Liver (tissue), 9 donors: ENCODE results near the gene F2R. TPM values are rescaled to one million over a fixed set of nuclear protein-coding genes. Genes with fewer than 3 reads are reported as not detected.

Source experiments
- DNase-seq: peaks from one replicate; pipeline ENCODE4 v3.0.0-alpha.2; 2017; ENCODE audit warnings: low spot score
- H3K27ac ChIP-seq, 2 donors: one replicate each; pipeline ENCODE4 v1.7.0; 2013; ENCODE audit warnings: inconsistent platforms in 2 of 2, low read length in 2 of 2, control low read depth in 1 of 2, low read depth in 1 of 2, mild to moderate bottlenecking in 1 of 2
- H3K27me3 ChIP-seq, 4 donors: one replicate each; pipeline versions ENCODE4 v1.6.1 to v1.7.0; 2013; ENCODE audit warnings: low read length in 3 of 4, inconsistent platforms in 1 of 4, mild to moderate bottlenecking in 1 of 4, moderate library complexity in 1 of 4; ENCODE audit not compliant: control insufficient read depth in 4 of 4, insufficient read depth in 4 of 4
- H3K36me3 ChIP-seq, 4 donors: one replicate each; pipeline versions ENCODE4 v1.6.1 to v1.7.0; 2013; ENCODE audit warnings: low read length in 3 of 4, mild to moderate bottlenecking in 3 of 4, low read depth in 1 of 4, moderate library complexity in 1 of 4; ENCODE audit not compliant: control insufficient read depth in 4 of 4, insufficient read depth in 3 of 4
- H3K4me1 ChIP-seq, 4 donors: one replicate each; pipeline versions ENCODE4 v1.6.1 to v1.7.0; 2013; ENCODE audit warnings: low read length in 3 of 4, mild to moderate bottlenecking in 3 of 4, moderate library complexity in 1 of 4; ENCODE audit not compliant: control insufficient read depth in 4 of 4, insufficient read depth in 4 of 4
- H3K4me3 ChIP-seq, 3 donors: one replicate each; pipeline versions ENCODE4 v1.6.1 to v1.7.0; 2013; ENCODE audit warnings: low read length in 3 of 3, control low read depth in 1 of 3, low read depth in 1 of 3, mild to moderate bottlenecking in 1 of 3
- H3K9ac ChIP-seq, 2 donors: one replicate each; pipeline ENCODE4 v1.7.0; 2013; ENCODE audit warnings: low read length in 2 of 2, mild to moderate bottlenecking in 2 of 2, moderate library complexity in 2 of 2, control low read depth in 1 of 2, low read depth in 1 of 2
- H3K9me3 ChIP-seq, 4 donors: one replicate each; pipeline versions ENCODE4 v1.6.1 to v1.7.0; 2013; ENCODE audit warnings: low read length in 3 of 4; ENCODE audit not compliant: control insufficient read depth in 4 of 4
- ATF3 ChIP-seq: IDR thresholded peaks from 2 replicates; pipeline ENCODE4 v1.6.1; 2016; ENCODE audit warnings: antibody characterized with exemption
- EGR1 ChIP-seq, 2 donors: IDR thresholded peaks; 2 replicates each; pipeline ENCODE4 v1.6.1; 2016 to 2018; ENCODE audit warnings: antibody characterized with exemption in 2 of 2, low read depth in 2 of 2
- FOXA1 ChIP-seq: IDR thresholded peaks from 2 replicates; pipeline ENCODE4 v1.6.1; 2016; ENCODE audit warnings: antibody characterized with exemption
- FOXA2 ChIP-seq: IDR thresholded peaks from 2 replicates; pipeline ENCODE4 v1.6.1; 2016; ENCODE audit warnings: antibody characterized with exemption
- GABPA ChIP-seq, 2 donors: IDR thresholded peaks in 1 of 2; conservative IDR thresholded peaks in 1 of 2; 2 replicates each; pipeline ENCODE4 v1.6.1; 2016; ENCODE audit warnings: antibody characterized with exemption in 2 of 2, mild to moderate bottlenecking in 1 of 2, moderate library complexity in 1 of 2
- HNF4A ChIP-seq, 2 donors: conservative IDR thresholded peaks; 2 replicates each; pipeline ENCODE4 v1.6.1; 2016; ENCODE audit warnings: antibody characterized with exemption in 2 of 2, mild to moderate bottlenecking in 2 of 2
- JUND ChIP-seq, 2 donors: IDR thresholded peaks; 2 replicates each; pipeline ENCODE4 v1.6.1; 2016; ENCODE audit warnings: antibody characterized with exemption in 2 of 2
- MAX ChIP-seq: IDR thresholded peaks from 2 replicates; pipeline ENCODE4 v1.6.1; 2016; ENCODE audit warnings: antibody characterized with exemption
- NR2F2 ChIP-seq: IDR thresholded peaks from 2 replicates; pipeline ENCODE4 v1.6.1; 2016; ENCODE audit warnings: antibody characterized with exemption
- RAD21 ChIP-seq, 2 donors: IDR thresholded peaks; 2 replicates each; pipeline ENCODE4 v1.6.1; 2016; ENCODE audit warnings: antibody characterized with exemption in 2 of 2, mild to moderate bottlenecking in 2 of 2
- REST ChIP-seq: IDR thresholded peaks from 2 replicates; pipeline ENCODE4 v1.6.1; 2016; ENCODE audit warnings: antibody characterized with exemption, mild to moderate bottlenecking
- RXRA ChIP-seq, 2 donors: IDR thresholded peaks; 2 replicates each; pipeline ENCODE4 v1.6.1; 2017 to 2018; ENCODE audit warnings: antibody characterized with exemption in 2 of 2, mild to moderate bottlenecking in 1 of 2
- SP1 ChIP-seq: IDR thresholded peaks from 2 replicates; pipeline ENCODE4 v1.6.1; 2018; ENCODE audit warnings: antibody characterized with exemption, mild to moderate bottlenecking
- TAF1 ChIP-seq: conservative IDR thresholded peaks from 2 replicates; pipeline ENCODE4 v1.6.1; 2016; ENCODE audit warnings: antibody characterized with exemption, mild to moderate bottlenecking
- YY1 ChIP-seq: IDR thresholded peaks from 2 replicates; pipeline ENCODE4 v1.6.1; 2016; ENCODE audit warnings: antibody characterized with exemption, mild to moderate bottlenecking
- ZBTB33 ChIP-seq: IDR thresholded peaks from 2 replicates; pipeline ENCODE4 v1.6.1; 2016; ENCODE audit warnings: antibody characterized with exemption
- WGBS: extraction: QIAGEN DNeasy Blood & Tissue Kit; methylation state at CpG from one replicate; pipeline ENCODE4 v1.1.7; 2013; 5-methylcytosine and 5-hydroxymethylcytosine counted together
- polyA plus RNA-seq, 2 donors: library from polyadenylated mRNA; stranded (reverse) in 1 of 2; unstranded in 1 of 2; fragments of 200-250 nt in 1 of 2; fragments of >200 nt in 1 of 2; fragmentation: Nextera tagmentation in 1 of 2; extraction: Ambion mirVana in 1 of 2; gene quantifications; one replicate each; pipeline versions ENCODE4 v1.2.1 to v1.2.3, GENCODE V29; 2013 to 2015
- total RNA-seq, 2 donors: library from RNA; depleted of rRNA; stranded (reverse); fragments of >200 nt; gene quantifications; one replicate each; pipeline ENCODE4 v1.2.3, GENCODE V29; 2014
- donor health status: healthy.
- donor health status: healthy.
- donor health status: healthy.
- donor health status: healthy.
- donor health status: healthy.

Gene F2R
- total and polyA plus RNA-seq, 4 donors, result 5.9 to 18.7 (median 9.5) TPM

- no peak for TF ChIP-seq REST
- TF ChIP-seq YY1, result no peak
- TF ChIP-seq ATF3, result no peak
- no peak for TF ChIP-seq TAF1
- no peak for TF ChIP-seq SP1
- TF ChIP-seq HNF4A (conservative IDR thresholded peaks at IDR 0.05), result no peak
- no peak for TF ChIP-seq MAX
- no peak for TF ChIP-seq FOXA1
- no peak for TF ChIP-seq RAD21 (IDR thresholded peaks at IDR 0.05)
- TF ChIP-seq EGR1 (IDR thresholded peaks at IDR 0.05; ENCODE audit: low read depth in 2 of 2), result no peak
- TF ChIP-seq GABPA (IDR thresholded peaks at IDR 0.05 in 1 of 2, conservative IDR thresholded peaks at IDR 0.05 in 1 of 2), result no peak
- no peak for TF ChIP-seq JUND (IDR thresholded peaks at IDR 0.05)
Measured at GRCh38 chr5:76745670-76746069, 29.7 kb downstream of the F2R start (continued).

GRCh38 chr5:76746677-76747076 is 30.8 kb downstream of the F2R start:
- 87% methylated on average over 2 of the region's 2 CpGs for WGBS
- Histone ChIP-seq H3K36me3 (no peaks in the 10 kb centered on the region), H3K27me3 (no peaks in the 10 kb centered on the region), H3K4me1 (no peaks in the 10 kb centered on the region), H3K9ac (no peak overlapping the region), H3K9me3 (no peaks in the 10 kb centered on the region), H3K4me3 (no peak overlapping the region), H3K27ac (no peak overlapping the region)
- TF ChIP-seq FOXA2, result no peak
- peak in 1 of 2 donors; percentile 16 for TF ChIP-seq RAD21 (IDR thresholded peaks at IDR 0.05)
- no peak for DNase-seq

- Histone ChIP-seq H3K4me1 (no peaks in the 10 kb centered on the region), H3K36me3 (no peaks in the 10 kb centered on the region), H3K27me3 (no peaks in the 10 kb centered on the region), H3K27ac (no peak overlapping the region), H3K9me3 (no peaks in the 10 kb centered on the region), H3K4me3 (no peak overlapping the region), H3K9ac (no peak overlapping the region)
- DNase-seq, result no peak
- WGBS, result 92% methylated on average over 13 of the region's 13 CpGs
- TF ChIP-seq SP1 (no peak), GABPA (IDR thresholded peaks at IDR 0.05 in 1 of 2, conservative IDR thresholded peaks at IDR 0.05 in 1 of 2) (no peak), YY1 (no peak), JUND (IDR thresholded peaks at IDR 0.05) (no peak), NR2F2 (no peak), FOXA2 (no peak), RXRA (IDR thresholded peaks at IDR 0.05) (no peak), ZBTB33 (no peak), TAF1 (no peak), REST (no peak), HNF4A (conservative IDR thresholded peaks at IDR 0.05) (no peak), RAD21 (IDR thresholded peaks at IDR 0.05) (no peak)
Measured at GRCh38 chr5:76747706-76748105, 31.8 kb downstream of the F2R start.
